ENCODE measurements around the gene MCRIP1. TPM values are rescaled to one million over a fixed set of nuclear protein-coding genes. Genes with fewer than 3 reads are reported as not detected.

MCRIP1 gene
- polyA plus RNA-seq, 1 experiment, result 63.2 TPM

DNA sequence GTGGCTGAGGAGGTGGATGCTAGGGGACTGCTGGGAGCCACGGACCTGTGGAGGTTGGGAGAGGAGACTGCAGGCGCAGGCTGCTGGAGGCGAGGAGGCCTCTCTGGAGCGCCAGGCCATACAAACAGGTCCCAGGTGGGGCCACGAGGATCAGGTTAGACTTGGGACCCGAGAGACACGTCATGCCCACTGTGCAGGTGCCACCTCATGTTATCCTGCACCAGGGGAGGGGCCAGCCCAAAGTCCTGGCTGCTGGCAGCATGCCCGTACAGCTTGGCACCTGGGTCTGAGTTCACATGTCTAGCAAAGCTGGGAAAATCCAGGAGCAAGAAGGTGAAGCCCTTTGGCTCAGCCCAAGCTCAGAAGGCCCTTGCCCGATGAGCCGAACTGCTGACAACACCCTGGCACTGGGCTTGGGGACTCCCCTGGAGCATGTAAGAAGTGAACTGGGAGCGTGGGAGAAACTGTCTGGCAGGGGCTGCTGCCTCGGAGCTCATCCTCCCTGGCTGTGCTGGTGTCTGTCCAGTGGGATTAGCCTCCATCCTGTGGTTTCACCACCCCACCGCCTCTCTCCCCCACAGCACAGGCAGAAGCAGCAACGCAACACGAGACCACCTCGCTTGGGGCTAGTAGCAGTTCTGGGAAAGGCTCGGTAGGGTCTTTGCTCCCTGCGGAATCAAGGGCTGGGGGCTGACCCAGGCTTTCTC lies 32.8 kb upstream of the MCRIP1 start:
- TF ChIP-seq, protein P1, sequence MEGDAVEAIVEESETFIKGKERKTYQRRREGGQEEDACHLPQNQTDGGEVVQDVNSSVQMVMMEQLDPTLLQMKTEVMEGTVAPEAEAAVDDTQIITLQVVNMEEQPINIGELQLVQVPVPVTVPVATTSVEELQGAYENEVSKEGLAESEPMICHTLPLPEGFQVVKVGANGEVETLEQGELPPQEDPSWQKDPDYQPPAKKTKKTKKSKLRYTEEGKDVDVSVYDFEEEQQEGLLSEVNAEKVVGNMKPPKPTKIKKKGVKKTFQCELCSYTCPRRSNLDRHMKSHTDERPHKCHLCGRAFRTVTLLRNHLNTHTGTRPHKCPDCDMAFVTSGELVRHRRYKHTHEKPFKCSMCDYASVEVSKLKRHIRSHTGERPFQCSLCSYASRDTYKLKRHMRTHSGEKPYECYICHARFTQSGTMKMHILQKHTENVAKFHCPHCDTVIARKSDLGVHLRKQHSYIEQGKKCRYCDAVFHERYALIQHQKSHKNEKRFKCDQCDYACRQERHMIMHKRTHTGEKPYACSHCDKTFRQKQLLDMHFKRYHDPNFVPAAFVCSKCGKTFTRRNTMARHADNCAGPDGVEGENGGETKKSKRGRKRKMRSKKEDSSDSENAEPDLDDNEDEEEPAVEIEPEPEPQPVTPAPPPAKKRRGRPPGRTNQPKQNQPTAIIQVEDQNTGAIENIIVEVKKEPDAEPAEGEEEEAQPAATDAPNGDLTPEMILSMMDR (IDR thresholded peaks at IDR 0.05; ENCODE audit: low read depth, low read length), result no peak
- no peak for DNase-seq (ENCODE audit: low read depth, low spot score)
- Histone ChIP-seq H3K27ac (ENCODE audit: low read depth, low read length) (peak overlapping the region; percentile 52), H3K9me3 (ENCODE audit: control insufficient read depth, insufficient read depth, low read length) (no peaks in the 10 kb centered on the region; the same call in 1 of the 2 replicates), H3K27me3 (ENCODE audit: control insufficient read depth, insufficient read depth, low read length) (no peaks in the 10 kb centered on the region), H3K4me3 (ENCODE audit: low read depth, low read length) (no peak overlapping the region)
- ChIA-PET CTCF (no interaction called here), POLR2A (interaction anchor here (1.0 to 1.7 kb wide), 4 partner anchors 51 to 182 kb away, joined by 3 to 6 read pairs (median 4); partner anchors contain the start of genes ARL16 and HGS)

GRCh38 chr17:81865358-81865732 lies 32.3 kb upstream of the MCRIP1 start:
- TF ChIP-seq, protein P1 (IDR thresholded peaks at IDR 0.05; ENCODE audit: low read depth, low read length), result no peak
- Histone ChIP-seq H3K27me3 (ENCODE audit: control insufficient read depth, insufficient read depth, low read length) (no peaks in the 10 kb centered on the region), H3K9me3 (ENCODE audit: control insufficient read depth, insufficient read depth, low read length) (no peaks in the 10 kb centered on the region; the same call in 1 of the 2 replicates), H3K27ac (ENCODE audit: low read depth, low read length) (no peak overlapping the region), H3K4me3 (ENCODE audit: low read depth, low read length) (no peak overlapping the region)
- CTCF ChIA-PET, result no interaction called here
- DNase-seq (ENCODE audit: low read depth, low spot score), result no peak
- POLR2A ChIA-PET, result interaction anchor here (1.0 to 1.7 kb wide), 3 partner anchors 52 to 65 kb away, joined by 3 to 6 read pairs (median 4); no protein-coding TSS in a partner anchor

GRCh38 chr17:81863833-81864768 lies 31.0 kb upstream of the MCRIP1 start:
- ChIA-PET POLR2A (no interaction called here), CTCF (no interaction called here)
- no peaks in the 10 kb centered on the region; the same call in 1 of the 2 replicates for H3K9me3 ChIP-seq (ENCODE audit: control insufficient read depth, insufficient read depth, low read length)
- DNase-seq (ENCODE audit: low read depth, low spot score), result no peak
- H3K4me3 ChIP-seq (ENCODE audit: low read depth, low read length), result no peak overlapping the region
- no peak overlapping the region for H3K27ac ChIP-seq (ENCODE audit: low read depth, low read length)
- TF ChIP-seq, protein P1 (IDR thresholded peaks at IDR 0.05; ENCODE audit: low read depth, low read length), result no peak
- no peaks in the 10 kb centered on the region for H3K27me3 ChIP-seq (ENCODE audit: control insufficient read depth, insufficient read depth, low read length)

- no peaks in the 10 kb centered on the region; the same call in 1 of the 2 replicates for H3K9me3 ChIP-seq (ENCODE audit: control insufficient read depth, insufficient read depth, low read length)
- peak overlapping the region; percentile 31 for H3K27ac ChIP-seq (ENCODE audit: low read depth, low read length)
- ChIA-PET POLR2A (no interaction called here), CTCF (no interaction called here)
- TF ChIP-seq, protein P1 (IDR thresholded peaks at IDR 0.05; ENCODE audit: low read depth, low read length), result no peak
- no peak for DNase-seq (ENCODE audit: low read depth, low spot score)
- no peak overlapping the region for H3K4me3 ChIP-seq (ENCODE audit: low read depth, low read length)
- no peaks in the 10 kb centered on the region for H3K27me3 ChIP-seq (ENCODE audit: control insufficient read depth, insufficient read depth, low read length)
Measured at GRCh38 chr17:81863123-81863675, 30.1 kb upstream of the MCRIP1 start.
